Astrocyte (in vitro differentiated cells and primary cell): ENCODE measurements around the gene RNF111.

ENCODE experiments used
- CTCF ChIP-seq: IDR thresholded peaks from 2 replicates; pipeline ENCODE4 v1.5.1; 2011; ENCODE audit warnings: low read depth, mild to moderate bottlenecking, inconsistent platforms, low read length, moderate library complexity; ENCODE audit not compliant: insufficient read depth
- EZH2 ChIP-seq: IDR thresholded peaks from 2 replicates; pipeline ENCODE4 v1.6.1; 2012; ENCODE audit warnings: mild to moderate bottlenecking, low read length, inconsistent platforms; ENCODE audit not compliant: insufficient read depth

GRCh38 chr15:59104602-59104911, 117.1 kb downstream of the RNF111 start:
- TF ChIP-seq CTCF = no peak
- no peak for TF ChIP-seq EZH2
